Psoas muscle (tissue), 8 donors: ENCODE measurements around the gene NTHL1. TPM values are rescaled to one million over a fixed set of nuclear protein-coding genes. Genes with fewer than 3 reads are reported as not detected.

Experiments
- ATAC-seq, 4 donors: fragments of 200-7000 bp; cut with Tn5 transposase; one replicate each; pipeline ENCODE4 v1.9.1; 2020; ENCODE audit warnings: moderate library complexity in 3 of 4, mild to moderate bottlenecking in 2 of 4
- DNase-seq, 2 donors: peaks; one replicate each; pipeline ENCODE4 v3.0.0-alpha.2; 2020
- H3K27ac ChIP-seq: fragments of 200-600 bp; one replicate; pipeline ENCODE4 v1.8.0; 2022
- H3K27me3 ChIP-seq, 3 donors: fragments of 200-600 bp in 1 of 3; one replicate each; pipeline versions ENCODE4 v1.6.1 to v1.8.0; 2013 to 2022; ENCODE audit warnings: low read length in 2 of 3, mild to moderate bottlenecking in 2 of 3, moderate library complexity in 1 of 3; ENCODE audit not compliant: insufficient read depth in 3 of 3
- H3K36me3 ChIP-seq, 2 donors: fragments of 200-600 bp in 1 of 2; one replicate each; pipeline versions ENCODE4 v1.6.1 to v1.8.0; 2013 to 2022; ENCODE audit warnings: low read depth in 1 of 2, mild to moderate bottlenecking in 1 of 2, moderate library complexity in 1 of 2; ENCODE audit not compliant: insufficient read depth in 1 of 2
- H3K4me1 ChIP-seq: fragments of 200-600 bp; one replicate; pipeline ENCODE4 v1.8.0; 2022
- H3K4me3 ChIP-seq: fragments of 200-600 bp; one replicate; pipeline ENCODE4 v1.8.0; 2022; ENCODE audit warnings: mild to moderate bottlenecking
- H3K9me3 ChIP-seq: fragments of 200-600 bp; one replicate; pipeline ENCODE4 v1.8.0; 2022
- whole genome bisulfite sequencing, 3 donors: extraction: QIAGEN DNeasy Blood & Tissue Kit; methylation state at CpG; one replicate each; pipeline versions ENCODE4 v1.1.6 to v1.1.7; 2013; 5-methylcytosine and 5-hydroxymethylcytosine counted together
- intact Hi-C, 2 donors: fragments of 100-400 bp; cut with DNase I; formaldehyde crosslinking; loops; one replicate each; pipeline versions ENCODE4 v1.11.0 to v1.14.2; 2022
- polyA plus RNA-seq, 3 donors: library from polyadenylated mRNA; stranded (reverse); fragments of 200-250 nt; gene quantifications; one replicate each; pipeline ENCODE4 v1.2.3, GENCODE V29; 2013
- total RNA-seq, 4 donors: library from RNA; stranded (reverse); fragmentation: NEBNext Ultra II Directional in 2 of 4; extraction: Animal tissue kit (Norgen Biotek cat#: 25700) in 2 of 4; gene quantifications; one replicate each; pipeline versions ENCODE4 v1.2.1 to v1.2.4, GENCODE V29; 2021 to 2023
- TF ChIP-seq, protein P1 (sequence below): fragments of 200-600 bp; IDR thresholded peaks from one replicate; pipeline ENCODE4 v1.8.0; 2022; ENCODE audit warnings: antibody characterized with exemption
- donor health status: healthy with polysubstance abuse.
- donor health status: DM: no; HTN: no; CAD: no; lungs with moderate emphysema.
- donor health status: Bipolar disorder and iron deficiency.
- donor health status: healthy.
- donor health status: DM: yes; HTN: yes; CAD: no.
- donor health status: DM: no; HTN: no; CAD: no.
- donor health status: DM: no; HTN: no; CAD: no.
- donor health status: DM: yes; HTN: yes; CAD: no.

Gene NTHL1
- total and polyA plus RNA-seq, 7 donors = 3.1 to 17.7 (median 8.0) TPM

DNA sequence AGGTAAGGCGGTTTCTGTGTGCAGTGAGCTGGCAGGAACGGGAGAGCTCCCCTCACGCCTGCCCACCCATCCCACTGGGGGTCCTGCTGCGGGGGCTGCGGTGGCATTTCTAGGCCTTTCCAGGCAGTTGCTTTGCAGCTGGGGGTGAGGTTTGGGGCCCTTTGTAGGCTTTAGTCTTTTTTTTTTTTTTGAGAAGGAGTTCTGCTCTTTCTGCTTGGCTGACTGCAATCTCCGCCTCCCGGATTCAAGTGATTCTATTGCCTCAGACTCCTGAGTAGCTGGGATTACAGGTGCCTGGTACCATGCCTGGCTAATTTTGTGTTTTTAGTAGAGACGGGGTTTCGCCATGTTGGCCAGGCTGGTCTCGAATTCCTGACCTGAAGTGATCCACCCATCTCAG, 11.2 kb upstream of the NTHL1 start:
- ATAC-seq (no peak), DNase-seq (no peak)
- Histone ChIP-seq H3K36me3 (peaks cover 3 to 84% of the 10 kb centered on the region in 2 donors), H3K27ac (no peak overlapping the region), H3K9me3 (no peaks in the 10 kb centered on the region), H3K27me3 (no peaks in the 10 kb centered on the region), H3K4me3 (no peak overlapping the region), H3K4me1 (no peaks in the 10 kb centered on the region)
- intact Hi-C loops = no loop called here
- TF ChIP-seq, protein P1, sequence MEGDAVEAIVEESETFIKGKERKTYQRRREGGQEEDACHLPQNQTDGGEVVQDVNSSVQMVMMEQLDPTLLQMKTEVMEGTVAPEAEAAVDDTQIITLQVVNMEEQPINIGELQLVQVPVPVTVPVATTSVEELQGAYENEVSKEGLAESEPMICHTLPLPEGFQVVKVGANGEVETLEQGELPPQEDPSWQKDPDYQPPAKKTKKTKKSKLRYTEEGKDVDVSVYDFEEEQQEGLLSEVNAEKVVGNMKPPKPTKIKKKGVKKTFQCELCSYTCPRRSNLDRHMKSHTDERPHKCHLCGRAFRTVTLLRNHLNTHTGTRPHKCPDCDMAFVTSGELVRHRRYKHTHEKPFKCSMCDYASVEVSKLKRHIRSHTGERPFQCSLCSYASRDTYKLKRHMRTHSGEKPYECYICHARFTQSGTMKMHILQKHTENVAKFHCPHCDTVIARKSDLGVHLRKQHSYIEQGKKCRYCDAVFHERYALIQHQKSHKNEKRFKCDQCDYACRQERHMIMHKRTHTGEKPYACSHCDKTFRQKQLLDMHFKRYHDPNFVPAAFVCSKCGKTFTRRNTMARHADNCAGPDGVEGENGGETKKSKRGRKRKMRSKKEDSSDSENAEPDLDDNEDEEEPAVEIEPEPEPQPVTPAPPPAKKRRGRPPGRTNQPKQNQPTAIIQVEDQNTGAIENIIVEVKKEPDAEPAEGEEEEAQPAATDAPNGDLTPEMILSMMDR = no peak
- WGBS, 3 donors = 86 to 90% (median 90%) methylated on average over 10 of the region's 10 CpGs

DNA sequence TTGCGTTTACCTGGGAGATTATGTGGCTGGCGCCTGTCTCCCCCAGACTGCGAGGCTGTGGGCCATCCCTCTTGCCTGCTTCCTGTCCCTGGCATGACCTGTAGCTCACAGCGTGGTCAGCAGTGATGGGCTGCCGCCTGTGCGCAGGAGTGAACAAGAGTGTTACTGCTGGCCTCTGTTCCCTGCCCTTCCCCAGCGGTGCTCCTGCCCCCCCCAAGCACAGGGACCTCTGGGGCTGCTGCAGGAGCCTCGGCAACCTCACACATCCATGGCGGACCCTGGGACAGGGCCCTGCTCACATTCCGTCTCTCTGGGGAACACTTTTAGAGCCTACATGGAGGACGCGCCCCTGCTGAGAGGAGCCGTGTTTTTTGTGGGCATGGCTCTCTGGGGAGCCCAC, 10.8 kb upstream of the NTHL1 start:
- Histone ChIP-seq H3K27ac (no peak overlapping the region), H3K9me3 (no peaks in the 10 kb centered on the region), H3K36me3 (peaks cover 3 to 84% of the 10 kb centered on the region in 2 donors), H3K27me3 (no peaks in the 10 kb centered on the region), H3K4me3 (no peak overlapping the region), H3K4me1 (no peaks in the 10 kb centered on the region)
- ATAC-seq (no peak), DNase-seq (no peak)
- intact Hi-C loops = no loop called here
- 82 to 90% (median 88%) methylated on average over 13 of the region's 13 CpGs for WGBS, 3 donors
- TF ChIP-seq, protein P1 = no peak

DNA sequence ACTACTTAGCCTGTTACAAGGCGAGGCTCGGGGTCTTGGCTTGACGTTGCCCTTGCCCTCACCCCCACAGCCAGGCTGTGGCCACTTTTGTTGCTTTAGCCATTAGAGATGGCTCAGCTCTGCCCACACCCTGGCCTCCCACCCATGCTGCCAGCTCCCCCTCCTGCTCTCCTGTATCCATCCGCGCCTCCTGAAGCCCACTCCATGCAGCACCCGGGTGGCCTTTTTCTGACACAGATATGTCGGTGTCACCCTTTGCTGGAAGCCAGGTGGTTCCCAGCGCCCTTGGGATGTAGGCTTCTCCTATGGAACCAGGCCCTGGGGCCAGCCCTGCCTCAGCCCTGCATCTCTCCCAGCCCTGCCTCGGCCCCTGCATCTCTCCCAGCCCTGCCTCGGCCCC, 9.8 kb upstream of the NTHL1 start:
- Histone ChIP-seq H3K36me3 (peaks cover 3 to 84% of the 10 kb centered on the region in 2 donors), H3K27ac (no peak overlapping the region), H3K9me3 (no peaks in the 10 kb centered on the region), H3K4me3 (no peak overlapping the region), H3K4me1 (no peaks in the 10 kb centered on the region), H3K27me3 (no peaks in the 10 kb centered on the region)
- DNase-seq (no peak), ATAC-seq (no peak)
- intact Hi-C loops = no loop called here
- TF ChIP-seq, protein P1 = no peak
- WGBS, 3 donors = 83 to 92% (median 89%) methylated on average over 8 to 10 of the region's 10 CpGs

DNA sequence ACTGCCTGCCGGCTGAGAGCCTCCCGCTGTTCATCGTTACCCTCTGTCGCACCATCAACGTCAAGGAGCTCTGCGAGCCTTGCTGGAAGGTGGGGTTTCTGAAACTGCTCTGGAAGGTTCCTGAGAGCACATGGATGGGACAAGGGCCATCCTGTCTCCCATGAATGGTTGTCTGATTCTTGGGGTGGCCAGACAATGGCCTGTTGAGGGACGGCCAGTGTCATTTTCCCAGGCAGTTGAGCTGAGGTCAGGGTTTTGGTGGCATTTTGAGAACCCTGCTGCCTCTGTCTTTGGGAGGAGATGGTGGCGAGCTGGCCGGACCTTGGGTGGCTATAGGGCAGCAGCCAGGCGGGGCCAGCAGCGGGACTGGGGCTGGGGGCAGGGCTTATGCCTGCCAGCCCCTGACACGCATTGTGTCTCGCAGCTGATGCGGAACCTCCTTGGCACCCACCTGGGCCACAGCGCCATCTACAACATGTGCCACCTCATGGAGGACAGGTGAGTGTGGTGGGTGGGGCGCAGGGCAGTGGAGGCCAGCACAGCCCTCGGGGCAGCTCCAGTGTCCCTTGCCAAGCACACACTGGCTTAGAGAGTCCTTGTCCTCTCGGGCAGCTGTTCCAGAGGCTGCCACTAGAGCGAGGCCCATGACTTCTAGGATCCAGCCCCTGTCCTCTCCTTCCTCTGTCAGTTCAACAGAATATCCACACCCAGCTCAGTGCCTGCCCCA, 9.2 kb upstream of the NTHL1 start:
- Histone ChIP-seq H3K4me1 (no peaks in the 10 kb centered on the region), H3K27me3 (no peaks in the 10 kb centered on the region), H3K27ac (no peak overlapping the region), H3K4me3 (no peak overlapping the region), H3K9me3 (no peaks in the 10 kb centered on the region), H3K36me3 (peaks cover 3 to 84% of the 10 kb centered on the region in 2 donors)
- DNase-seq (no peak), ATAC-seq (peak in 3 of 4 donors; percentile 8 to 32 (median 24))
- TF ChIP-seq, protein P1 = no peak
- intact Hi-C loops = no loop called here
- 83 to 88% (median 84%) methylated on average over 19 of the region's 19 CpGs for WGBS, 3 donors

DNA sequence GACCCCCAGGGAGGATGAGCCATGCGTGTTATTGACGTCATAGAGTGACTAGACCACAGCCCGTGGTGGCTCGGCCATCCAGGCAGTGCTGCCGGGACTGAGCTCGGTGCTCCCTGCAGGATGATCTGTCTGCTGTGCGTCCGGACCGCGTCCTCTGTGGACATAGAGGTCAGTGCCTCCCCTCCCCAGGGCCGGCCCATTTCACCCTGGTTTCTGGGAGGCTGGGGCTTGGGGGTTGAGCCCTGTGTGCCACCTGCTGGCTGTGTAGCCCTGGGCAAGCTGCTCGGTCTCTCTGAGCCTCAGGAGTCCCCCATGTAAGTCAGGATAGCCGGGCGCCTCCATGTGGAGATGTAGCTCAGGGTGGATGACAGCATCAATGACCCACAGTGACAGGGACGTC, 8.4 kb upstream of the NTHL1 start:
- Histone ChIP-seq H3K4me1 (no peaks in the 10 kb centered on the region), H3K9me3 (no peaks in the 10 kb centered on the region), H3K27me3 (no peaks in the 10 kb centered on the region), H3K27ac (no peak overlapping the region), H3K36me3 (peaks cover 3 to 85% of the 10 kb centered on the region in 2 donors), H3K4me3 (no peak overlapping the region)
- intact Hi-C loops = no loop called here
- TF ChIP-seq, protein P1 = peak; percentile 11
- 65 to 73% (median 65%) methylated on average over 15 of the region's 15 CpGs for WGBS, 3 donors
- DNase-seq (no peak), ATAC-seq (peak in 3 of 4 donors; percentile 12 to 43 (median 32))
